Cardiac fibroblast (primary cell): Measurements from ENCODE around the gene PAXIP1.

Experiments
- DNase-seq, 2 donors: peaks; one replicate each; pipeline versions ENCODE4 v3.0.0 to v3.0.0-alpha.2; 2010; ENCODE audit warnings: low read depth in 2 of 2
- H3K4me3 ChIP-seq, 2 donors: replicated peaks in 1 of 2; 1 replicate in 1 of 2; 2 replicates in 1 of 2; pipeline ENCODE4 v1.5.1; 2011; ENCODE audit warnings: low read depth in 2 of 2, low read length in 2 of 2, mild to moderate bottlenecking in 2 of 2, moderate library complexity in 1 of 2
- CTCF ChIP-seq: IDR thresholded peaks from one replicate; pipeline ENCODE4 v1.5.1; 2011; ENCODE audit warnings: low read depth, mild to moderate bottlenecking, low read length, inconsistent platforms

The PAXIP1 gene

GRCh38 chr7:154896076-154896475 lies 106.8 kb downstream of the PAXIP1 start:
- no peak for TF ChIP-seq CTCF
- DNase-seq: no peak
- no peak overlapping the region for H3K4me3 ChIP-seq
